GM19043 (cell line): ENCODE measurements around the gene RERG.

Source experiments
- ATAC-seq: cut with Tn5 transposase; IDR thresholded peaks from one replicate; pipeline ENCODE4 v1.9.1; 2021; ENCODE audit warnings: low read depth; ENCODE audit not compliant: unreplicated experiment

Gene RERG

GRCh38 chr12:15193946-15194345 is 27.3 kb downstream of the RERG start:
- no peak for ATAC-seq

GRCh38 chr12:15192720-15193119 is 28.5 kb downstream of the RERG start:
- ATAC-seq, result no peak

GRCh38 chr12:15188127-15188526 is 33.1 kb downstream of the RERG start:
- ATAC-seq, result no peak

DNA sequence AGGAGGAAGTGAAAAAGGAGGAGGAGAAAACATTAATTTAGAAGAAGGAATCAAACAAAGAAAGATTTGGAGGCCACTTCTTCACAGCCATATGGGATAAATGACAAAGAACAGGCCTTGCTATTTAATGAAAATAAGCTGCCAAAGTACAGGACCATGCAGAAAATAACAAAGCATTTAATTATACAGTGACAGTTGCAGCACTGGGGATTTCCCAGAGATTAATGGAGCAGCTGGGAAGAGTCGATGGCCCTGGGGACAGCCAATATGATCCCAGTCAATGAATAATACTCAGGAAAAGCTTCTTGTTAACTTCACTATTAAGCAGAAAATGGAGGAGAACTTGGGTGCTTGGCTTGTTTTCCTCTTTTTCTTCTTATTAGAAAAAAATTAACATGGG is 34.6 kb downstream of the RERG start:
- no peak for ATAC-seq

DNA sequence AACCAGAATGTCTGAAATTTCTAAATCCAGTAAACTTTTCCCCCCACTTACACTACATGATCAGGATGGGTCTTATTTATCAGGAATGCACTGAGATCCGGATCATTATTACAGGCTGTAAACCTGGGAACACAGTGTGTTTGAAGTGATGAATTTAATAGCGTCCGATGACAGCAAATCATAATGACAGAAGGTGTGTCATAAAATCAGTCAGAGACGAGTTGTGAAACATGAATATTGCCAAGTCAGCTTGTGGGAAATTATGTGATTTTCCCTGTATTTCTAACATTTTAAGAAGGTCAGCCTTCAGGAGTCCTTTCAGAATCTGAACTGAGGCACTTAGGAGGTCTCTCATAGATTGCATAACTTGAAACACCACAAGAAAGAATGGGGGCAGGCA is 36.7 kb downstream of the RERG start:
- ATAC-seq, result no peak

GRCh38 chr12:15183821-15184220 is 37.4 kb downstream of the RERG start:
- ATAC-seq, result no peak

DNA sequence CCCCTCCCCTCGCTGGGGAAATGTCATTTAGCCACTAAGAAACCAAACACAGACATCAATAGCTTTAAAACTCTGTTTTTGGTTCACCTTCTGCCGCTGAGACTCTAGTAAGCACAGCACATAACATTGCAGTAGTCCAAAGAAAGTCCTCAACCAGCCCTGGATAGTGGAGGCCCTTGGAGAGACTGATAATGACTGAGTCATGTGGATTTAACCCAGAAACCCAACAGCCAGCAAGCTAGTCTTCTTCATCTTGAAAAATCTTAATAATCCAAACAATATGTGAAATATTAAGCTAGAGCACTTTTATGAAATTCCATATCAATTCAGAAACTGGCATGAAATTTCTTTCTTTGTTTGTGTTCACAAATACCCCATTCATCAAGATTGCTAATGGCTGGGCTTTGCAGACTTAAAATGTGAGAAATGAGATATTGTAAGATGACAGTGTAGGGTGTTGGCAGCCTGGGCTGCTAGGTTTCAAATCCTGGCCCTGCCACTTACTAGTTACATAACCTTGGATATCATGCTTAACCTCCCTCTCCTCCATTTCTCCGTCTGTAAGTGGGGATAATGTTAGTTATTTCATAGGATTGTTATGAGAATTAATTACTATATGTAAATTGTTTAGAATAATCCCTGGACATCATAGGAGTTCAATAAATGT is 40.1 kb downstream of the RERG start:
- ATAC-seq, result no peak

DNA sequence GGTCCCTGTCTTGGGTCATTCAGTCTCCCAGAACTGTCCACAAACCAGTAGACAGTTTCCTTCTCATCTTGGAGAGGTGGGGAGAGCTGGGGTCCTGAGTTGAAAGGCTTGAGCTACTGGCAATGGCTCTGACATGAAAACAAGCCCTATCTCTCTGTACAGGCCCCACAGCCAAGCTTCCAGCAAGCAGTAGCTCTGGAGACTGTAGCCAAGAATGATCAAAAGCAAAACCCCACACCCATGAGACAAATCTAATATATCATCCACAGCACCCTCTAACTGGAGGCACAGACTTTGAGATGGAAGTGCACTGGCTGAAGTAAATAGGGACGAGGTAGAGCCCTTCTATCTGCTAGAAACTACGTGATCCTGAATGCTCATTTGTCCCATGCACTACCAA is 40.9 kb downstream of the RERG start:
- no peak for ATAC-seq

DNA sequence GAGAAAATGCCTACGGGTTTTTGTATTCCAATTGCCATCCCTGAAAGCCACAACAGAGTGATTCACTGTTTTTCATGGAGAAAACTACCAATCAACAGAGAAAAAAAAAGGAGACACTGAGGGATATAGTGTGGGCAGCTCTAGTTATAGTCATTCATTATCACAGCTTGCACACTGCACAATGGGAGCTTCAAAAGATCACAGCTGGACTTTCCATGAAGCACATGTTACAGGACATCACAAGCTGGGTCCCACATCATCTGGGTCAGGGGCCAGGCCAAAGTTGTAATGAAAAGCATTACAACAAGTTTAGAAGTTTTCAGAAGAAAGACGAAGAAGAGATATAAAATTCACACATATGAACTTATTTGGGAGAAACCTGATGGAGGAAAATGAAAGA is 41.5 kb downstream of the RERG start:
- ATAC-seq, result no peak

DNA sequence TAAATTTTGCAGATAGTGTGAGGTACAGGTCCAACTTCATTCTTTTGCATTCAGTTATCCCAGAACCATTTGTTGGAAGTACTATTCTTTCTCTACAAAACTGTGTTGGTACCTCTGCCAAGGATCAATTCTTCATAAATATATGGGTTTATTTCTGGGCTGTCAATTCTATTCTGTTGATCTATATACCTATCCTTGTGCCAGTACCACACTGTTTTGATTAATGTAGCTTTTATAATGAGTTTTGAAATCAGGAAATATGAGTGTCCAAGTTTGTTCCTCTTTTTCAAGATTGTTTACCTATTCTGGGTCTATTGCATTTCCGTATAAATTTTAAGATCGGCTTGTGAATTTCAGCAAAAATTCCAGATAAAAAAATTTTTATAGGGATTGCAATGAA is 48.1 kb downstream of the RERG start:
- ATAC-seq, result no peak

- ATAC-seq, result no peak
Observed at GRCh38 chr12:15172060-15172822, 49.0 kb downstream of the RERG start.

DNA sequence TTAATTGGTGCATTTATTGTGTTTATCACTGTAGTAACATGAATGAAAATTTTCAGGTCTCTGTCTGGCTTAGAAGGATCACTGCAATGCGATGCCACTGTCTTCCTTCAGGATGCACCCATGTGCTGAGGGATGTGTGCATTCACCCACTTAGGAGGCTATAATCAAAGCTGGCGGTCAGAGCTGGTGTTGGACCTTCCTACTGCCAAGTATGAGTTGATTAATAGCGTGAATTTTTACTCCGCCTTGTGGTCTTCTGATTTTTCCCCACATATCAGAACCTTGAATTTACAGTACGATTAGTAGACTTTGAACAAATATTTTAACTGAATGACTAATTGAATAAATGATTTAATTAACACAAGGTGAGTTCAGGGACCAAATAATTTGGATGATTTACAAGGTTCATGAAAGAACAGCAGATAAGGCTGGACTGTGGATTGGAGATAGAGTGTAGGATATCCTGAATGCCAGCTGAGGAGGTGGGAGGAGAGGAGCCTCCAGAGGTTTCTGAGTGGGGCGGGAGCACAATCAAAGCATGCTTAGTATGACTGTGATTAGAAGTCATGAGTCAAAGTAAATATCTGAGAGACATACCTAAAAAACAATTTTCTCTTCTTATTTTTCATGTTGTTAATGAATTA is 50.1 kb downstream of the RERG start:
- ATAC-seq, result no peak

DNA sequence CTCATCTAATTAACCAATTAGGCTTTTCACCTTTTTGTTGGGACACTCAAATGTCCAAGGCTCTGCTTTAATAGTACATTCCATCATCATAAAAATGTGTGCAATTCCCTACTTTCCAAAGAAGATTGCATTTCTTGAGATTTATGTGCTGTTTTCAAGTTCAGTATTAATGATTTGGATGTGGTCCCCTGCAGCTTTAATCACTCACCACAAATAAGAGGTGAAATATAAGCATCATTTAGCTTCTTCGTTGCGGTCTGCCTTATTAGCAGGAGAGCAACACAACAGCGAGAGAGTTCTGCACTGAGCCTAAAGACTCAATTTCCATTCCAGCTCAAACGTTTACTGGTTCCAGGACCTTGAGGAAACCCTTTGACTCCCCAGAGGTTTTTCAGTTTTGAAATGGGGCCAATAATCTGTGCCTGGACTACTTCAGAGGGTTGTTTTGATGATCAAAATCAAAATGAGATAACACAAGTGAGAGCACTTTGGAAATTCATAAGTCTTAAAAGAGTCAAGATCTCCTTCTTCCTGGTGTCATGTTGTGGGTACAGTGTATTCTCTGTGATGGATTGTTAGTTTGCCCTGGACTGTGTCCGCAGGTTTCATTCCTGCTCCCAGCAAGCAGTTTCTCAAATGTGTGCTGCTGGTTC is 53.1 kb downstream of the RERG start:
- no peak for ATAC-seq

GRCh38 chr12:15165012-15165659 is 56.1 kb downstream of the RERG start:
- ATAC-seq, result no peak

- no peak for ATAC-seq
Observed at GRCh38 chr12:15163030-15163976, 57.9 kb downstream of the RERG start.

GRCh38 chr12:15158083-15158482 is 63.1 kb downstream of the RERG start:
- no peak for ATAC-seq

GRCh38 chr12:15157269-15157671 is 63.9 kb downstream of the RERG start:
- no peak for ATAC-seq

DNA sequence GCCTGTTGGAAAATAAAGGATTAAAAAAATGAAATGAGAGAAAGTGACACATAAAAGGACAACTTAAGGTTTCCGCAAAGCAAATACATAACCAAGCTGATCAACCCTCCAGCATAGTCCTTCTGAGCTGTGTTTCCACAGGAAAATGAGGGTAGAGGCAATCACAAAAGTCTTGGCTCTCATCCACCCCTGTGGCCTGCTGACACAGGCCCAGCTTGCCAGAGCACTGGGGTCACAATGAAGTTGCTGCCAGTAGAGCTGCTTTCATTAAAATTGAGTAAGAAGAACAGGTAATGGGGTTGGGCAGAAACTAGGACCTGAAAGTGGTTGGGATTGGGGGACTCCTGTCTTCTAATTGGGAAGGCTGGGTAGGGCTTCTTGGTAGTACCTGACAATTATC is 65.9 kb downstream of the RERG start:
- no peak for ATAC-seq

DNA sequence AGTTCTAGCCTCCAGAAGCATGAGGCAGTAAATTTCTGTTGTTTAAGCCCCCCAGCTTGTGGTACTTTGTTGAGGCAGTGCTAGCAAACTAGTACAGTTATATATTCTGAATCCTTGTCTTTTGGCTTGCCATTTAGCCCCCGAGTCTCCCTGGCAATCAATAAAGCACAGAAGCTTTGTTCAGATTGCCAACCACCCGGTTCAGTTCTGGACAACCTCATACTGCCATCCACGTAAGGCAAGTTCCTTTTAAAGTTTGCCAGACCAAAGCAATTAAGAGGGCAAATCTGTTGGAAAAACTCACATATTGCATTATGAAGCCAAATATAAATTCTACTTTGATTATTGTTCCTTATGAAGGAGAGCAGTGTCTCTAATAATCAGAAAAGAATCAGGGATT is 67.1 kb downstream of the RERG start:
- ATAC-seq, result no peak

DNA sequence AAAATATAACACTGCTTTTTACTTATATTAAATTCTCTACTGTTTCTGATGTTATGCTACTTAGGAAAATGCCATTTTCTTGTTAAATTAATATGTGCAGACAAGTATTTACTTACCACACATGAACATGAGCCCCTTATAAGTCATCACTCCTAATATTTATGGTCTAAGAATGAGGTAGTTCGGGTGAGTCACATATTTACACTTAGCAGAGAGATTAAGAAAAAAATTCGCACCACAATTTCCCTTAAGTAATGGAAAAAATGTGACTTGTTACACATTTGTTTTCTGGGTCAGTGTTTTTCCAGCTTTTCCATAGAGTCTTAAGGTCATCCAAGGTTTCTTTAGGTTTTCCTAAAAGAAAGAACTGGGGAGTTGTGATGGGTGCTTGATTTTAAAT is 68.3 kb downstream of the RERG start:
- no peak for ATAC-seq
